CD14-positive monocyte (primary cell): ENCODE measurements around the gene CDK5. TPM values are rescaled to one million over a fixed set of nuclear protein-coding genes. Genes with fewer than 3 reads are reported as not detected.

ENCODE experiments used
- DNase-seq, 3 donors: peaks; one replicate each; pipeline ENCODE4 v3.0.0-alpha.2; 2011 to 2022
- H2AFZ ChIP-seq: 2 replicates; pipeline ENCODE4 v1.6.0; 2012; ENCODE audit warnings: mild to moderate bottlenecking, low read depth, low read length, inconsistent platforms; ENCODE audit not compliant: insufficient read depth, poor library complexity, severe bottlenecking
- H3K27ac ChIP-seq, 2 donors: 1 replicate in 1 of 2; 2 replicates in 1 of 2; pipeline ENCODE4 v1.5.1; 2012 to 2013; ENCODE audit warnings: low read length in 2 of 2, control low read depth in 1 of 2, inconsistent platforms in 1 of 2, low read depth in 1 of 2, mild to moderate bottlenecking in 1 of 2
- H3K27me3 ChIP-seq, 2 donors: one replicate each; pipeline versions ENCODE4 v1.6.0 to v1.6.1; 2011 to 2013; ENCODE audit warnings: low read length in 2 of 2; ENCODE audit not compliant: control insufficient read depth in 2 of 2, insufficient read depth in 2 of 2
- H3K36me3 ChIP-seq, 2 donors: replicated peaks in 1 of 2; 1 replicate in 1 of 2; 2 replicates in 1 of 2; pipeline versions ENCODE4 v1.5.1 to v1.6.1; 2012 to 2013; ENCODE audit warnings: low read length in 2 of 2, control low read depth in 1 of 2, inconsistent platforms in 1 of 2, mild to moderate bottlenecking in 1 of 2; ENCODE audit not compliant: insufficient read depth in 2 of 2, control insufficient read depth in 1 of 2
- H3K4me1 ChIP-seq, 2 donors: 1 replicate in 1 of 2; 2 replicates in 1 of 2; pipeline versions ENCODE4 v1.5.1 to v1.6.1; 2012 to 2013; ENCODE audit warnings: low read length in 2 of 2, control low read depth in 1 of 2, inconsistent platforms in 1 of 2, mild to moderate bottlenecking in 1 of 2, moderate library complexity in 1 of 2; ENCODE audit not compliant: insufficient read depth in 2 of 2, control insufficient read depth in 1 of 2
- H3K4me2 ChIP-seq: replicated peaks from 2 replicates; pipeline ENCODE3; 2012; ENCODE audit warnings: low read length, moderate library complexity, mild to moderate bottlenecking; ENCODE audit not compliant: poor library complexity, severe bottlenecking; ENCODE audit errors: extremely low read depth
- H3K4me3 ChIP-seq, 3 experiments: fragments of 200-600 bp in 1 of 3; sonication (generic) in 1 of 3; replicated peaks in 1 of 3; 1 replicate in 2 of 3; 2 replicates in 1 of 3; pipeline ENCODE4 v1.5.1; 2011 to 2013; ENCODE audit warnings: low read length in 3 of 3, mild to moderate bottlenecking in 3 of 3, control low read depth in 2 of 3, low read depth in 2 of 3, inconsistent platforms in 1 of 3, moderate library complexity in 1 of 3
- H3K79me2 ChIP-seq: 2 replicates; pipeline ENCODE4 v1.6.0; 2012; ENCODE audit warnings: mild to moderate bottlenecking, control low read depth, inconsistent platforms, low read length, moderate library complexity; ENCODE audit not compliant: insufficient read depth
- H3K9ac ChIP-seq: 2 replicates; pipeline ENCODE4 v1.6.0; 2017; ENCODE audit warnings: low read length, mild to moderate bottlenecking; ENCODE audit not compliant: insufficient read depth, poor library complexity, severe bottlenecking
- H3K9me3 ChIP-seq, 2 donors: replicated peaks in 1 of 2; 1 replicate in 1 of 2; 2 replicates in 1 of 2; pipeline versions ENCODE4 v1.5.1 to v1.6.1; 2012 to 2013; ENCODE audit warnings: low read length in 2 of 2, control low read depth in 1 of 2; ENCODE audit not compliant: control insufficient read depth in 1 of 2, insufficient read depth in 1 of 2
- H4K20me1 ChIP-seq: 2 replicates; pipeline ENCODE4 v1.6.0; 2012; ENCODE audit warnings: mild to moderate bottlenecking, low read length, control low read depth, moderate library complexity; ENCODE audit not compliant: insufficient read depth
- H3K27ac Mint-ChIP-seq, 7 donors: one replicate each; pipeline ENCODE4 v1.8.0; 2020; ENCODE audit warnings: mild to moderate bottlenecking in 7 of 7, mixed read lengths in 7 of 7, moderate library complexity in 6 of 7, inconsistent platforms in 2 of 7
- H3K27me3 Mint-ChIP-seq, 3 donors: one replicate each; pipeline ENCODE4 v1.8.0; 2021 to 2022; ENCODE audit warnings: low read depth in 3 of 3, mild to moderate bottlenecking in 3 of 3, mixed read lengths in 3 of 3, moderate library complexity in 3 of 3, inconsistent platforms in 1 of 3
- H3K36me3 Mint-ChIP-seq, 2 donors: one replicate each; pipeline ENCODE4 v1.8.0; 2020; ENCODE audit warnings: mixed read lengths in 2 of 2, inconsistent platforms in 1 of 2, mild to moderate bottlenecking in 1 of 2
- H3K4me1 Mint-ChIP-seq: one replicate; pipeline ENCODE4 v1.8.0; 2020; ENCODE audit warnings: mild to moderate bottlenecking, mixed read lengths
- H3K4me3 Mint-ChIP-seq, 2 donors: one replicate each; pipeline ENCODE4 v1.8.0; 2020; ENCODE audit warnings: mild to moderate bottlenecking in 2 of 2, mixed read lengths in 2 of 2, moderate library complexity in 1 of 2
- H3K9me3 Mint-ChIP-seq, 7 donors: one replicate each; pipeline ENCODE4 v1.8.0; 2020 to 2022; ENCODE audit warnings: mixed read lengths in 7 of 7, mild to moderate bottlenecking in 6 of 7, moderate library complexity in 6 of 7, inconsistent platforms in 2 of 7
- WGBS: methylation state at CpG from one replicate; pipeline ENCODE4 v1.1.5; 2013; ENCODE audit warnings: missing lambda C conversion rate; ENCODE audit not compliant: insufficient coverage; 5-methylcytosine and 5-hydroxymethylcytosine counted together
- intact Hi-C, 2 donors: fragments of 100-400 bp; cut with micrococcal nuclease; formaldehyde crosslinking; loops; one replicate each; pipeline versions ENCODE4 v1.15.0 to v1.15.1; 2023
- polyA plus RNA-seq, 3 donors: library from polyadenylated mRNA; depleted of rRNA in 1 of 3; unstranded in 2 of 3; stranded (reverse) in 1 of 3; fragments of 300-500 nt in 2 of 3; fragments of >200 nt in 1 of 3; fragmentation: Illumina TruSeq in 2 of 3; gene quantifications; 1 replicate in 2 of 3; 2 replicates in 1 of 3; pipeline ENCODE4 v1.2.3, GENCODE V29; 2012 to 2021
- TF ChIP-seq, protein P1 (sequence below): fragments of 200-600 bp; IDR thresholded peaks from one replicate; pipeline ENCODE4 v1.8.0; 2022; ENCODE audit warnings: antibody characterized with exemption, mild to moderate bottlenecking

The CDK5 gene
- polyA plus RNA-seq, 3 donors: 14.9 to 31.2 (median 24.9) TPM

DNA sequence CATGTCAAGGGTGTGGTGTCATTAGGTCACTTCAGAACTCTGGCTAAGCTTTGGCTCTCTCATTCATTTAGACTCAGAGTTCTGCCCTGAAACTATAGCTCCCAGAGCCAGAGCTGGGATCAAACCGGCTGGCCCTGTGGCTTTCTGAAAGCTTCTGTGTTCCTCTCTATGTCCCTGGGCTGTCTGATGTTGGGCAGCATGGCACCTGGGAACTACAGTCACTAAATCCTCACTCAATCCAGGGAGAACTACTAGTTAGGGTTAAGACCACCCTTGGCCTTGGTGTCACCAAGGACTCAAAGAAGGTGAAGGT, 46.6 kb downstream of the CDK5 start:
- intact Hi-C loops: loop anchor here in 1 of 2 donors (5.0 kb wide), 1 partner anchor 101 kb away; no protein-coding TSS in a partner anchor
- Histone ChIP-seq H3K79me2 (no peaks in the 10 kb centered on the region), H3K4me2 (peak overlapping the region; percentile 37), H3K27me3 (peaks cover 2 to 43% of the 10 kb centered on the region in 2 donors), H3K9ac (no peak overlapping the region), H3K4me3 (no peak overlapping the region), H4K20me1 (no peaks in the 10 kb centered on the region), H3K4me1 (peaks cover 35 to 57% of the 10 kb centered on the region in 2 donors), H3K27ac (peak overlapping the region in 1 of 2 donors; percentile 49), H3K9me3 (peaks cover 0 to 4% of the 10 kb centered on the region in 2 donors), H3K36me3 (no peaks in the 10 kb centered on the region), H2AFZ (peak overlapping the region; percentile 46)
- Mint-ChIP-seq H3K27me3 (peaks cover 46 to 81% (median 48%) of the 10 kb centered on the region in 3 donors), H3K4me1 (peaks cover 54% of the 10 kb centered on the region), H3K9me3 (peaks cover 0 to 5% (median 0%) of the 10 kb centered on the region in 7 donors), H3K4me3 (peak overlapping the region in 1 of 2 donors; percentile 59), H3K36me3 (peaks cover 0 to 5% of the 10 kb centered on the region in 2 donors), H3K27ac (peak overlapping the region in 5 of 7 donors; percentile 30 to 69 (median 49))
- TF ChIP-seq, protein P1, sequence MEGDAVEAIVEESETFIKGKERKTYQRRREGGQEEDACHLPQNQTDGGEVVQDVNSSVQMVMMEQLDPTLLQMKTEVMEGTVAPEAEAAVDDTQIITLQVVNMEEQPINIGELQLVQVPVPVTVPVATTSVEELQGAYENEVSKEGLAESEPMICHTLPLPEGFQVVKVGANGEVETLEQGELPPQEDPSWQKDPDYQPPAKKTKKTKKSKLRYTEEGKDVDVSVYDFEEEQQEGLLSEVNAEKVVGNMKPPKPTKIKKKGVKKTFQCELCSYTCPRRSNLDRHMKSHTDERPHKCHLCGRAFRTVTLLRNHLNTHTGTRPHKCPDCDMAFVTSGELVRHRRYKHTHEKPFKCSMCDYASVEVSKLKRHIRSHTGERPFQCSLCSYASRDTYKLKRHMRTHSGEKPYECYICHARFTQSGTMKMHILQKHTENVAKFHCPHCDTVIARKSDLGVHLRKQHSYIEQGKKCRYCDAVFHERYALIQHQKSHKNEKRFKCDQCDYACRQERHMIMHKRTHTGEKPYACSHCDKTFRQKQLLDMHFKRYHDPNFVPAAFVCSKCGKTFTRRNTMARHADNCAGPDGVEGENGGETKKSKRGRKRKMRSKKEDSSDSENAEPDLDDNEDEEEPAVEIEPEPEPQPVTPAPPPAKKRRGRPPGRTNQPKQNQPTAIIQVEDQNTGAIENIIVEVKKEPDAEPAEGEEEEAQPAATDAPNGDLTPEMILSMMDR: no peak
- DNase-seq: peak in 1 of 3 donors; percentile 47
- 67% methylated on average over 1 of the region's 1 CpG for WGBS

DNA sequence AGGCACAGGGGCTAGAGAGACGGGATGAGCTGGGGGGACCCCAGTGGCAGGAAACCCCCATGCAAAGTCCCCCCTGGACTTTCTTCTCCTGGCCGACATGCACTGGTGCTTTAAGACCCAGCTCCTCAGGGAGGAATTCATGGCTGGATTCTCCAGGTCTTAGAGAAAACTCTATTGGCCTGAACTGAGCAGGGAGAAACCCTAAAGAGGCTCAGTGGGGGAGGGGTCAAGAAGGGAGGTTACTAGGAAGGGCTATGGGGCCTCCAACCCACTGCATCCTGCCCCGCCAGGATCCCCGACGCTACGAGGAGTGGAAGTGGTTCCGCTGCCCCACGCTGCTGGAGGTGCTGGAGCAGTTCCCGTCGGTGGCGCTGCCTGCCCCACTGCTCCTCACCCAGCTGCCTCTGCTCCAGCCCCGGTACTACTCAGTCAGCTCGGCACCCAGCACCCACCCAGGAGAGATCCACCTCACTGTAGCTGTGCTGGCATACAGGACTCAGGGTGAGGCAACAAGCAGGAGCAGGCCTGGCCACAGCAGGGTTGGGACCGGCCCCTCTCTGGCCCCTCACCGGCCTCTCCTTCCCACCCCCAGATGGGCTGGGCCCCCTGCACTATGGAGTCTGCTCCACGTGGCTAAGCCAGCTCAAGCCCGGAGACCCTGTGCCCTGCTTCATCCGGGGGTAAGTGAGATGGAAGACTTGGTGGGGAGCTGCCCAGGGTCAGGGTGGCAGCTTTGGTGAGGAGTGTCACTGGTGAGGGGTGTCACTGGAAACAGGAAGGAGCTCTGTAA, 47.2 kb downstream of the CDK5 start:
- H3K27me3 Mint-ChIP-seq: peaks cover 46 to 76% (median 47%) of the 10 kb centered on the region in 3 donors
- peak overlapping the region; percentile 37 for H3K4me2 ChIP-seq

More for the DNA sequence above, 47.2 kb downstream of the CDK5 start:
- Histone ChIP-seq H3K27ac (peak overlapping the region in 1 of 2 donors; percentile 49), H3K79me2 (no peaks in the 10 kb centered on the region), H3K4me3 (no peak overlapping the region), H3K9ac (no peak overlapping the region), H3K9me3 (peaks cover 0 to 4% of the 10 kb centered on the region in 2 donors), H3K4me1 (peaks cover 35 to 57% of the 10 kb centered on the region in 2 donors), H2AFZ (peak overlapping the region; percentile 46), H3K36me3 (no peaks in the 10 kb centered on the region), H3K27me3 (peaks cover 2 to 43% of the 10 kb centered on the region in 2 donors), H4K20me1 (no peaks in the 10 kb centered on the region)
- H3K4me3 Mint-ChIP-seq: peak overlapping the region; percentile 9 to 59
- peak overlapping the region in 4 of 7 donors; percentile 5 to 82 (median 50) for H3K27ac Mint-ChIP-seq
- TF ChIP-seq, protein P1: no peak
- WGBS: 25% methylated on average over 13 of the region's 18 CpGs
- peaks cover 0 to 5% (median 0%) of the 10 kb centered on the region in 7 donors for H3K9me3 Mint-ChIP-seq
- peaks cover 0 to 5% of the 10 kb centered on the region in 2 donors for H3K36me3 Mint-ChIP-seq
- DNase-seq: peak in 2 of 3 donors; percentile 50 to 52
- peaks cover 52% of the 10 kb centered on the region for H3K4me1 Mint-ChIP-seq
- intact Hi-C loops: loop anchor here in 1 of 2 donors (5.0 kb wide), 1 partner anchor 102 kb away; no protein-coding TSS in a partner anchor
